Measurements from ENCODE around the gene MED12L.

The MED12L gene

DNA sequence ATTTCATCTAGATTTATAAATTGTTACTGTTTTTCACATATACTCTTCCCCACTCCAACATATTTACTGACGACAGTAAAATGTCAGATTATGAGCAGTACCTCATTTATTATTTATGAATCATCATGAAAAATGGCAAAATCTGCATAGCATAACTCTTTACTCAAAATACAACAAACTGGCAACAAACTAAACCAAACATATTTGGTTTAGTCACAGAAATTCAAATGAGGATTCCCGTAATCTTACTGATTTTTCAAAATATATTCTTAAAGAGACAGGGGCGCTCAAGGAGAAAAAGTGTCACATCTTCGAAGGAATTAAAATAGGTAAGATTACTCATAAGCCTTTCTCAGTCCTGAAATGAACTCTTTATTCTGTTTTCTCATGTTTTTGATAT is 234.2 kb downstream of the MED12L start:
- peak; percentile 7 for DNase-seq (ENCODE audit: low read depth)

- no peak for DNase-seq (ENCODE audit: low read depth)
These were observed 234.7 kb downstream of the MED12L start for GRCh38 chr3:151320131-151320530.

DNA sequence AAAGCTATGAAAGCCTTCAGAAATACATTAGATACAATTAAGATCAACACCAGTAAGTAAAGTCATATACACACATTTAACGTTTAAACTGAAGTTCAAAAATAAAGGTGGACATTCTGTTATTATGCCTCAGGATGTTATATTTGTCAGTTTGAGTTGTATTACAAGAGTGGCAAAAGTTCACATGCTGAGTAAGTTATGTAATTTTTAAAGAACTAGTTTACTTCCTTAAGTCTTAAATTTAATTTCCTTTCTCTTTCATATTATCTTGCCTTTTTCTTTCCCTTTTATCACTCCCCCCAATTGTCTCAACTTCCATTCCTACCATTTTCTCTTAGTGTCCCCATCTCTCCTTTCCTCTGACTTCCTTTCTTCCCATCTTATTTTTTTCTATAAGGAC is 236.1 kb downstream of the MED12L start:
- no peak for DNase-seq (ENCODE audit: low read depth)

DNA sequence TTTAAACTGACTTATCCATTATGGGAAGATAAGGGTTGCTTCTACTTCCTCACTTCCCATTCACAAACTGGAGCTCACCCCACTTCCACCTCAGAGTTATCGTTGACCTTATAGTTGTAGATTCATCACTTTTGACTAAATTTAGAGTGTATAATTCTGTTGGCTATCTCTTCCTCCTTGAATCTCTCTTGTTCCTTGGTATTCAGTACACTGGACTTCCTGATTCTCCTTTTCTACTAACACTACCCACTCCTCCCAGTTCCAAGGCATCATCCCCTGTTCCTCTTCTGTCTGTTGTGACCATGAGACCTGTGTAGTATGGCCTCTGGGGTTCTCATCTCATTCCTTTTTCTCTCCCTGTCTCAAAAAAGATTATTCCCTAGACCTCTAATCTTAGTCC is 237.0 kb downstream of the MED12L start:
- no peak for DNase-seq (ENCODE audit: low read depth)

DNA sequence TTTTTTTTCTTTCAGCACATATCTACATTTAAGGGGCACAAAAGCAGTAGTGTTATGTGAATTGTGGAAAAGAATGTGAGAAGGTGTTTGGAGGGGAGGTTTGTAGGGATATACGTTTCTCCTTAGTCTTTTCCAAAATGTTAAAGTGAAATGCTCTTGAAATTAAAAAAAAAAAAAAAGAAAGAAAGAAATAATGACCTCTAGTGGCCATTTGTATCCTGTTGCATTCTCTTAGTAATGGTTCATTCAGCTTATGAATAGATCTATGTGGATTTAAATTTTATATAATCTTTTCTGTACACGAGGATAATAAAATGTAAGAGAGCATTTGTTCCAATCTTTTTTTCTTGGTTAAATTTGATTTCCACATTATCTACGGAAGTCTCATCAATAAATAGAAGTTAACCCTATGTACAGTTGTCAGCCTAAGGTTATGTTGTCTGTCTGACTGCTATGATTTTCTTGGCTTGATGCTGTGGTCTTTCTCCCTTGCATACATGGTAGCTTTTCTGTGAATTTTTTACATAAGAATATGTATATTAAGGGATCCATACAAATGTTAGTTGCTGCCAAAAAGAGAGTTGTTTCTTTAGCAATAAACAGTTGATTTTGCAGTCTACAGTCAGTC is 242.2 kb downstream of the MED12L start:
- peak; percentile 32 for DNase-seq (ENCODE audit: low read depth)

DNA sequence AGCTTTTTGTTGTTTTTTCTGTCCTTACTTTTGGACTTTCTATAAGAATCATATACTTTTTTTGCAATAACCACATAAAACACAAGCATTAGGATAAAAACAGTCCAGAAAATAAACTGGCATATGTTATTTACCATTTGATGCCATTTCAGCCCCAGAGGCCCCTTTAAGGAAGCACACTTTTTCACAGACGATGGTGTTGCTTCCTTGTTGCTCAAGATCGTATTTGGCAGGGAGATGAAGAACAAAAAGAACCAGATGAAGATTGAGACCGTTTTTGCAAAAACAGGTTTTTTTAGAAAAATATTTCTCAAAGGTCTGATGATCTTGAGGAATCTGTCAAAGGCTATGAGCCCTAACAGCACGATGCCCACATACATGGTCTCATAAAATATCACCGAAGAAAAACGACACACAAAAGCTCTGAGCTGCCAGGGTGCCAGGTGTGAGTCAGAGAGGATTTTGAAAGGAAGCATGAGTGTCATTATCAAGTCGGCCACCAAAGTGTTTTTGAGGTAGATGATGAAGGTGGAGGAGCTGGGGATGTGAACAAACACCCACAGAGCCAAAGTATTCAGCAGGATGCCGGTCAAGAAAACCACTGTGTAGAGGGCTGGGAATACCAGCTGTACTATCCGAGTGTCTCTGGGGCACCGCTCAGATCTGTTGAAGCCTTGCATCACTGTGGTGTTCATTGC is 243.0 kb downstream of the MED12L start:
- peak; percentile 3 for DNase-seq (ENCODE audit: low read depth)

DNA sequence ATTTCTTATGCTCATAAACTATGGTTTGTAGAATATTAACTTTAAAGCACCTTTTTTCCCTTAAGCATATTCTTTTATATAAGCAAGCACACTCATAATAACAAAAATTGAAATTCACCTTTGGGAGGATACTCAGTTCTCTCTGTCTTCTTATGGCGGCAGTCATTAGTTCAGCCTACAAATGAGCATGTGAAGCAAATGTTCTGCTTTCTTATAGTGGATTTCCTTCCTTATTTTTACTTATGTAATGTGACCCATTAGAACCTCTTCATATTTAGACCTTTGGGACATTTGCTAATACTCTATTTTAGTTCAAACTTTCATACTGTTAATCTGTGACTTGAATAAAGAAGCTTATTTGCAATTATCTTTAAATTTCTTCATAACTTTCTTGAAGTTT is 243.9 kb downstream of the MED12L start, which contains the start of gene P2RY13:
P2RY13 (minus strand) TSS at position 187 of the 400 bp plus-strand sequence; CDS start at position 166, 21 bp downstream.
- no peak for DNase-seq (ENCODE audit: low read depth)

DNA sequence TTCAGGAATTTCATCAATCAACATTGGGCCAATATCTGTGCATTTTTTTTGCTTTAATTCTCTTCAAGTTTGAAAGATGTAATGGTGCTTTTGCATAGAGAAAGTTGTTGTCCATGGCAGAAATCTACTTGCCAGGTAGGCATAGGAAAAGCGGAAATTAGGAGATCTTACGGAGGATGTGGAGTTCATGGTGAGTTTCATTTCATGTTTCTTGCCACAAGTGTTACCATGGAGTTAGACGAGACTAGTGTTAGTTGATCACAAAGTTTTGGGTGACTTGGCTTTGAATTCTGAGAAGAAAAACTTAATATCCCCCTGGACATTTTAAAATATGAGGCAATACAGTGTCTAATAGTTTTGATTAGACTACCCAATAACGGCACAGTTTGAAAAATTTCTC is 244.9 kb downstream of the MED12L start:
- no peak for DNase-seq (ENCODE audit: low read depth)

GRCh38 chr3:151330899-151331298 is 245.4 kb downstream of the MED12L start:
- DNase-seq (ENCODE audit: low read depth) = no peak

GRCh38 chr3:151331696-151332095 is 246.2 kb downstream of the MED12L start:
- DNase-seq (ENCODE audit: low read depth) = no peak

GRCh38 chr3:151345859-151346258 is 260.4 kb downstream of the MED12L start:
- peak; percentile 67 for DNase-seq (ENCODE audit: low read depth)

DNA sequence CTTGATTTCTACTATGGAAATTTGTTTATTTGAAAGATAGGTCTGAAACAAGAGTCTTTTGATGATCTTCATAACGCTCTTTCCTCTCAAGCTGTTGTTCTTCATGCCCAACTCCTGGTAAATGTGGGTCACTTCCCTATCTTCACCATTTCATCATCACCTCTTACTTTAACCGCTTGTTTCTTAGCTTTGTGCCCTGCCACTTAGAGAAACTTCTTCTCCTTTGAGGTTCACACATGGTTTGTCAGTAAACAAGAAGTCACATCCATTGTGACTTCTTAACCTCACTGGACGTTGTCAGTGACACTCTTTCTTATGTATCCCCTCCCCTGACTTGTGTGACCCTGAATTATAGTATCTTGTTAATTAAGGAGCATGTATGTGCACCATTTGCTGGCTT is 260.8 kb downstream of the MED12L start:
- no peak for DNase-seq (ENCODE audit: low read depth)

DNA sequence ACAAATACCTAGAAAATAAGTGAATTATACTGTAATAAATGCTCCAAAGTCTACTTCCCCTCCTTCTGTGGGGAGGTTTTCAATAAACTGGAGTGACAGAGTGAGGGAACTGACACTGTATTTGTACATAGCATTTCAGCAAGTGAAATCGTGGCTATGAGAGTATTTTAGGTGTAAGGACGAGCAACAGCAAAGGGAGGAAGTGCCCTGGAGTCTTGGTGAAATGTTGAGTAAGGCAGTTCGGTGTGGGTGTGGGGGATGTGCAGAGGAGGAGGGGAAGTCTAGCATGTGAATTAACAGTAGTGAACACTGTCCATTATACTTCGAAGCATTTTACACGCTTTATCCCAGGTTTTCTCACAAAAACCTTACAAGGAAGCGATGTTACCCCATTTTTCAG is 262.0 kb downstream of the MED12L start:
- DNase-seq (ENCODE audit: low read depth) = no peak

DNA sequence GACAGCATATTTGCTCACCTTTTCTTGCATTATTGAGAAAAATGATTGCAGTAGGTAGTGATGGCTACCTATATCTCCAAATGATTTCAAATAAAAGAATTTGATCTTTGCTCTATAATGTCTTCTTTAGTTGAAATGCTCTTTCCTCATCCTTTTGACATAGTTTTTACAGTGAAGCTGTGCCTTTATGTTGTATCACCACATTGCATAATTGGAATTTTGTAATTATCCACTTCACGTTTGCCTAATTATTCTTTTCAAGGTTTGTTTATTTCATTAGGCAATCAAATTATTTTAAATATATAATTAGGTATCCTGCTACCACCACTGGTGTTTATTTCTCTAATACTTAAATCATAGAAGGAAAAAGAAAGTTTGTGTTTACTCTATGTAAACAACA is 265.2 kb downstream of the MED12L start:
- no peak for DNase-seq (ENCODE audit: low read depth)

GRCh38 chr3:151351219-151351618 is 265.8 kb downstream of the MED12L start:
- no peak for DNase-seq (ENCODE audit: low read depth)

DNA sequence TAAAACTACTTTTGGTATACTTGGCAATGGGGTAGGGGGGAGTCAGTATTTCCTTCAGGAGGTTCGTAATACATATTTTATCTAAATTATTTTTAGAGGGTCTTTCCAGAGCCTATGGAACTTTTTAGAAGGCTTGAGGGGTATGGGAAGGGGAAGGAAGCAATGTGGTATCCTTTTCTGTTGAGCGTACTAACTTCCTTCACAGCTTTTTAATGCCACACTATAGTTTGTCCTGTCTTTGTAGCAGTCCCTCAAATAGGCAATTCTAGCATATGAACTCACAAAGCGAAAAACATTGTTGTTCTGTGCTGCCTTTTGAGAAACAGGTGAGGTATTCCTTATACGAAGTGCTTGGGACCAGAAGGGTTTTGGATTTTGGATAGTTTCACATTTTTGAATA is 266.2 kb downstream of the MED12L start:
- no peak for DNase-seq (ENCODE audit: low read depth)

DNA sequence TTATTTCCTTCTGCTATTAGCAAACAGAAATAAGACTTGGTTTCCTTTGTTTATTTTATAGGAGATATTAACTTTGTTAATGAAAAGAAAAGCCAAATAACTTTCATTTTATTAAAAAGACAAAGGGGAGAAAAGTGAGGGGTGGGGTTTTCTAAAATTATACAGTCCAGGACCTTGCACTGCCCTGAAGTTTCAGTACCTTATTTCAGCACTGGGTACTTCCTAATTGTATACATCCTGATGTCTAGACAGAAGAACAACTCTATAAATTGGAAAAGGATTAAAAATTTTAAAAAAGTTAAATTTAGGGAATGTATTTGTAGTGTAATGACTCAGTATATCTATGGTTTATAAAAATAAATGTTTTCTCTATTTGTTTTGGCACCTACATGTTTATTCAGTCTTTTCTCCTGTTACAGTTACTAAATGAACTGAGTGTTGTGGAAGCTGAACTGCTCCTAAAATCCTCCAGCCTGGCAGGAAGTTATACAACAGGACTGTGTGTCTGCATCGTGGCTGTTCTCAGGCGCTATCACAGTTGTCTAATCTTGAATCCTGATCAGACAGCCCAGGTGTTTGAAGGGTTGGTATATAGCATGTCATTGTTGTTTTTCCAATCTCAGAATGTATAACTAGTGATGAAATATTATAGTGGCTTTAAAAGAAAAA is 271.5 kb downstream of the MED12L start:
- DNase-seq (ENCODE audit: low read depth) = no peak

DNA sequence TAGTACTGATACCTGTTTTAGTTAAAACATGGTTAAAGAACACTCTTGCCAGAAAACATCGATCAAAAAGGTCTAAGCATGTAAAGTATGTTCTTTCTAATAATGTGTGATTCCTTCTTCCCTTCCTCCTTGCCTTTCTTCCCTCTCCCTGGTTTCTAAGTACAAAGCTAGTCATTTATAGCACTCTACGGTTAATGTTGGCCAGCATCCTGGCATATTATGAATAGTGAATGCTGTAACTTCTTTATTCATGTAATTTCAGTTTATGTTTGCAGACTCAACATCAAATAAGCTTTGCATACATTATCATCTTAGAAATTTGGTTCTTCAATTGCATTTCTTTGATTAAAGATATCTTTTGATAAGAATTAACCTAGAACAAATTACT is 272.0 kb downstream of the MED12L start:
- DNase-seq (ENCODE audit: low read depth) = no peak

DNA sequence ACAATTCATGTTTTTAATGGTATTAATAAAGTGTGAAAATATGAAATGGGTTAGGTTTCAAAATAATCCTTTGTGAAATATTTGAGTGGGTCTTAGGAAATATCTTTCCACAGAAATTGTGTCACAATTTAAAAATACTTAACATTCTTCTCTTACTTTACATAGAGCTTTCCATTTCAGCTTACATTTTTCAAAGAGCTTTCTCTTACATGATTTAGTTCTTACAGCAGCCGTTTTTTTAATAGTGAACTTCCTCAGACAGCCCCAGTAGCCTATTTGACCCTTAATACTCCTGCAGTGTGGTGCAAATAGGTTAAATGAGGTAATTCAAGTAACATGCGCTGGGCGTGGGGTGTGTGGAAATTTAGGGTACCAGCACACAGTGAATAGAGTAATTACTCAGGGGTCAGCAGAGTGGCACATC is 277.3 kb downstream of the MED12L start:
- DNase-seq (ENCODE audit: low read depth) = peak; percentile 2

DNA sequence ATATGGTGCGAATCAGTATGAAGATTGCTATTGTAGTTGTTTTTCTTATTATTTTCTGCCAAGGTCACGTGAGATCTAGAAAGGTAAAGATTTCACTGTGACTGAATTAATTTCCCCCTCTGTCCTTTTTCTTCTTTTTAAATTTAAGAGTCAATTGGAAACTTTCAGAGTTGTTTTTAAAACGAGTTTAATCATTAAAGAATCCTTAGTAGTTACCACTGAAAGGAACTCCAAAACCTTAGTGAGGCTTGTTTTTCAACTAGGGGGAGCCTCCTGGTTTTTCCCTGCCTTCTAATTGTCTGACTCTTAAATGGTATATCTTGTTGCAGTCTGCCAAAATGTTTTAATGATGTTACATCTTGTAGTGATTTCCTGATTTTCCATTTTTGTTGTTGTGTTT is 281.5 kb downstream of the MED12L start:
- no peak for DNase-seq (ENCODE audit: low read depth)

- no peak for DNase-seq (ENCODE audit: low read depth)
These were observed 282.0 kb downstream of the MED12L start for GRCh38 chr3:151367448-151367847.

- peak; percentile 37 for DNase-seq (ENCODE audit: low read depth)
These were observed 286.1 kb downstream of the MED12L start for GRCh38 chr3:151371526-151371925.

DNA sequence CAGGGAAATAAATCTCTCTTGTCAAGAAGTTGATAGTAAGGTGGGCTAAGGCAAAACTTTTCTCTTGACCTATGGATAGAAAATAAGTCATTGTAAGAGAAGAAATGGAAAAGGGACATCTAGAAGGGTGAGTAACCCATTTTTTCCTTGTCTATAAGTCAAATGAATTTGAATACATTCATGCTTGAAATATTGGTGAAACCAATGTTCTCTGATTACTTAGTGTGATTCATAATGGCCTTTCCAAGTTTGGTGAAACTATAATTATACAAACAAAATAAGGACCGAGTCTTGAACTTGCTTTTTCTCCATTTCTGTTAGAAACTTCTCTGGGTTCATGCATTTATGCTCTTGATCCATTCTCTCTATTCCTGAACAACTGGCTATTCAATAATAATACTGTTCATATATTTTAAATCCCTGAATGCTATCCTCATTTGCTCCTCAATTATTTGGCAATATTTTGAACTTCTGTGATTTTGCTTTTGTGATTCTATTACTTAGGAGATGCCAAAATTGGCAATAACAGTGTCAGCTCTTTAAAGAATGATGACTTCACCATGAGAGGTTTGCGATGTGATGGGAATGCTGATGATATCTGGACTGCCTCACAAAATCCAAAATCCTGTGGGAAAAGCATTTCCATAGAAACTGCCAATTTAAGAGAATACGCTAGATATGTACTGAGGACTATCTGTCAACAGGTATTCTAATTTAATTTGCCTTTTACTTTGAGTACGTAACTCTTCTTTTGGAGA is 286.8 kb downstream of the MED12L start:
- peak; percentile 47 for DNase-seq (ENCODE audit: low read depth)
